ENCODE measurements around the gene SLC17A5. TPM values are rescaled to one million over a fixed set of nuclear protein-coding genes. Genes with fewer than 3 reads are reported as not detected.
"Not testable (repeated sequence)": the region's sequence is repeated elsewhere in the genome, so short reads cannot be mapped to it uniquely, and the experiment has no call there.

The SLC17A5 gene
- total RNA-seq, 1 donor from 2014 or later = 5.8 TPM

GRCh38 chr6:73566486-73566871 is 87.3 kb downstream of the SLC17A5 start:
- intact Hi-C loops (cut with micrococcal nuclease); H3K36me3 Mint-ChIP-seq (ENCODE audit: low read depth); H3K4me1 Mint-ChIP-seq (ENCODE audit: low read depth); DNase-seq (ENCODE audit: low spot score); H3K9me3 Mint-ChIP-seq; H3K27me3 Mint-ChIP-seq (ENCODE audit: low read depth); H3K4me3 Mint-ChIP-seq (ENCODE audit: low read depth); H3K27ac Mint-ChIP-seq: not testable (repeated sequence)

GRCh38 chr6:73565767-73566485 is 87.9 kb downstream of the SLC17A5 start:
- Mint-ChIP-seq H3K9me3 (no peaks in the 10 kb centered on the region), H3K27me3 (ENCODE audit: low read depth) (no peaks in the 10 kb centered on the region), H3K27ac (no peak overlapping the region), H3K36me3 (ENCODE audit: low read depth) (no peaks in the 10 kb centered on the region), H3K4me3 (ENCODE audit: low read depth) (no peak overlapping the region), H3K4me1 (ENCODE audit: low read depth) (peaks cover 1% of the 10 kb centered on the region)
- intact Hi-C loops (cut with micrococcal nuclease) = no loop called here
- DNase-seq (ENCODE audit: low spot score) = no peak

GRCh38 chr6:73564578-73565345 is 89.0 kb downstream of the SLC17A5 start:
- no peaks in the 10 kb centered on the region for H3K9me3 Mint-ChIP-seq
- no peaks in the 10 kb centered on the region for H3K27me3 Mint-ChIP-seq (ENCODE audit: low read depth)
- no peak for DNase-seq (ENCODE audit: low spot score)
- no peak overlapping the region for H3K4me3 Mint-ChIP-seq (ENCODE audit: low read depth)
- no peak overlapping the region for H3K27ac Mint-ChIP-seq
- intact Hi-C loops (cut with micrococcal nuclease) = no loop called here
- no peaks in the 10 kb centered on the region for H3K36me3 Mint-ChIP-seq (ENCODE audit: low read depth)
- H3K4me1 Mint-ChIP-seq (ENCODE audit: low read depth) = peaks cover 6% of the 10 kb centered on the region

- H3K9me3 Mint-ChIP-seq = no peaks in the 10 kb centered on the region
- no peak overlapping the region for H3K27ac Mint-ChIP-seq
- H3K4me1 Mint-ChIP-seq (ENCODE audit: low read depth) = peaks cover 6% of the 10 kb centered on the region
- no peak for DNase-seq (ENCODE audit: low spot score)
- intact Hi-C loops (cut with micrococcal nuclease) = no loop called here
- H3K27me3 Mint-ChIP-seq (ENCODE audit: low read depth) = no peaks in the 10 kb centered on the region
- no peak overlapping the region for H3K4me3 Mint-ChIP-seq (ENCODE audit: low read depth)
- H3K36me3 Mint-ChIP-seq (ENCODE audit: low read depth) = no peaks in the 10 kb centered on the region
Measured at GRCh38 chr6:73562558-73562957, 91.2 kb downstream of the SLC17A5 start.

- Mint-ChIP-seq H3K27ac (no peak overlapping the region), H3K36me3 (ENCODE audit: low read depth) (no peaks in the 10 kb centered on the region), H3K27me3 (ENCODE audit: low read depth) (no peaks in the 10 kb centered on the region), H3K4me3 (ENCODE audit: low read depth) (no peak overlapping the region), H3K4me1 (ENCODE audit: low read depth) (peaks cover 6% of the 10 kb centered on the region), H3K9me3 (no peaks in the 10 kb centered on the region)
- intact Hi-C loops (cut with micrococcal nuclease) = no loop called here
- DNase-seq (ENCODE audit: low spot score) = no peak
Measured at GRCh38 chr6:73560853-73561407, 92.9 kb downstream of the SLC17A5 start.

GRCh38 chr6:73560182-73560732 is 93.5 kb downstream of the SLC17A5 start:
- intact Hi-C loops (cut with micrococcal nuclease) = no loop called here

GRCh38 chr6:73559399-73559794 is 94.4 kb downstream of the SLC17A5 start:
- DNase-seq (ENCODE audit: low spot score); H3K36me3 Mint-ChIP-seq (ENCODE audit: low read depth); intact Hi-C loops (cut with micrococcal nuclease); H3K9me3 Mint-ChIP-seq; H3K4me3 Mint-ChIP-seq (ENCODE audit: low read depth); H3K4me1 Mint-ChIP-seq (ENCODE audit: low read depth); H3K27ac Mint-ChIP-seq; H3K27me3 Mint-ChIP-seq (ENCODE audit: low read depth): not testable (repeated sequence)

More at GRCh38 chr6:73560182-73560732, 93.5 kb downstream of the SLC17A5 start:
- Mint-ChIP-seq H3K4me3 (ENCODE audit: low read depth) (no peak overlapping the region), H3K36me3 (ENCODE audit: low read depth) (no peaks in the 10 kb centered on the region), H3K4me1 (ENCODE audit: low read depth) (peaks cover 6% of the 10 kb centered on the region), H3K27ac (no peak overlapping the region), H3K27me3 (ENCODE audit: low read depth) (no peaks in the 10 kb centered on the region), H3K9me3 (no peaks in the 10 kb centered on the region)
- DNase-seq (ENCODE audit: low spot score) = no peak

- H3K27ac Mint-ChIP-seq = no peak overlapping the region
- DNase-seq (ENCODE audit: low spot score) = no peak
- peaks cover 6% of the 10 kb centered on the region for H3K4me1 Mint-ChIP-seq (ENCODE audit: low read depth)
- no peaks in the 10 kb centered on the region for H3K27me3 Mint-ChIP-seq (ENCODE audit: low read depth)
- intact Hi-C loops (cut with micrococcal nuclease) = no loop called here
- no peak overlapping the region for H3K4me3 Mint-ChIP-seq (ENCODE audit: low read depth)
- no peaks in the 10 kb centered on the region for H3K36me3 Mint-ChIP-seq (ENCODE audit: low read depth)
- no peaks in the 10 kb centered on the region for H3K9me3 Mint-ChIP-seq
Measured at GRCh38 chr6:73558624-73559398, 95.0 kb downstream of the SLC17A5 start.

GRCh38 chr6:73556836-73557235 is 97.0 kb downstream of the SLC17A5 start:
- Mint-ChIP-seq H3K36me3 (ENCODE audit: low read depth) (no peaks in the 10 kb centered on the region), H3K27me3 (ENCODE audit: low read depth) (no peaks in the 10 kb centered on the region), H3K4me1 (ENCODE audit: low read depth) (peaks cover 6% of the 10 kb centered on the region), H3K4me3 (ENCODE audit: low read depth) (no peak overlapping the region), H3K9me3 (no peaks in the 10 kb centered on the region), H3K27ac (no peak overlapping the region)
- intact Hi-C loops (cut with micrococcal nuclease) = no loop called here
- no peak for DNase-seq (ENCODE audit: low spot score)

GRCh38 chr6:73555380-73555949 is 98.3 kb downstream of the SLC17A5 start:
- H3K4me3 Mint-ChIP-seq (ENCODE audit: low read depth); H3K36me3 Mint-ChIP-seq (ENCODE audit: low read depth); H3K9me3 Mint-ChIP-seq; H3K27ac Mint-ChIP-seq; DNase-seq (ENCODE audit: low spot score); H3K4me1 Mint-ChIP-seq (ENCODE audit: low read depth); intact Hi-C loops (cut with micrococcal nuclease); H3K27me3 Mint-ChIP-seq (ENCODE audit: low read depth): not testable (repeated sequence)

- H3K4me3 Mint-ChIP-seq (ENCODE audit: low read depth); H3K27me3 Mint-ChIP-seq (ENCODE audit: low read depth); H3K4me1 Mint-ChIP-seq (ENCODE audit: low read depth); H3K36me3 Mint-ChIP-seq (ENCODE audit: low read depth); DNase-seq (ENCODE audit: low spot score); H3K9me3 Mint-ChIP-seq; intact Hi-C loops (cut with micrococcal nuclease); H3K27ac Mint-ChIP-seq: not testable (repeated sequence)
Measured at GRCh38 chr6:73551115-73551514, 102.7 kb downstream of the SLC17A5 start.
